Mesothelial cell of epicardium (in vitro differentiated cells): ENCODE measurements around the gene CTBP2. TPM values are rescaled to one million over a fixed set of nuclear protein-coding genes. Genes with fewer than 3 reads are reported as not detected.

Source experiments
- DNase-seq, 2 experiments: peaks; one replicate each; pipeline ENCODE4 v3.0.0; 2021; ENCODE audit warnings: low spot score in 2 of 2; ENCODE audit not compliant: unreplicated experiment in 2 of 2
- H3K27ac Mint-ChIP-seq: 2 replicates; pipeline ENCODE4 v1.8.0; 2021; ENCODE audit warnings: mixed read lengths
- H3K27me3 Mint-ChIP-seq: 2 replicates; pipeline ENCODE4 v1.8.0; 2021; ENCODE audit warnings: low read depth, mixed read lengths
- H3K36me3 Mint-ChIP-seq: 2 replicates; pipeline ENCODE4 v1.8.0; 2021; ENCODE audit warnings: mixed read lengths
- H3K4me1 Mint-ChIP-seq: 2 replicates; pipeline ENCODE4 v1.8.0; 2021; ENCODE audit warnings: mixed read lengths
- H3K4me3 Mint-ChIP-seq: 2 replicates; pipeline ENCODE4 v1.8.0; 2021; ENCODE audit warnings: mild to moderate bottlenecking, moderate library complexity, mixed read lengths
- H3K9me3 Mint-ChIP-seq: 2 replicates; pipeline ENCODE4 v1.8.0; 2021; ENCODE audit warnings: mixed read lengths
- total RNA-seq: library from RNA; stranded (reverse); gene quantifications from 3 replicates; pipeline ENCODE4 v1.2.1, GENCODE V29; 2021
- TF ChIP-seq, protein P1 (sequence below): fragments of 200-600 bp; sonication (generic); IDR thresholded peaks from one replicate; pipeline ENCODE4 v1.5.0; 2021; ENCODE audit warnings: antibody characterized with exemption; ENCODE audit not compliant: unreplicated experiment

Gene CTBP2
- total RNA-seq, 1 donor from 2014 or later: 122 TPM

GRCh38 chr10:125111118-125111727 is 49.1 kb downstream of the CTBP2 start:
- H3K27ac Mint-ChIP-seq: peak overlapping the region; percentile 43
- H3K4me1 Mint-ChIP-seq: peaks cover 8% of the 10 kb centered on the region

GRCh38 chr10:125107965-125108580 is 52.3 kb downstream of the CTBP2 start:
- TF ChIP-seq, protein P1, sequence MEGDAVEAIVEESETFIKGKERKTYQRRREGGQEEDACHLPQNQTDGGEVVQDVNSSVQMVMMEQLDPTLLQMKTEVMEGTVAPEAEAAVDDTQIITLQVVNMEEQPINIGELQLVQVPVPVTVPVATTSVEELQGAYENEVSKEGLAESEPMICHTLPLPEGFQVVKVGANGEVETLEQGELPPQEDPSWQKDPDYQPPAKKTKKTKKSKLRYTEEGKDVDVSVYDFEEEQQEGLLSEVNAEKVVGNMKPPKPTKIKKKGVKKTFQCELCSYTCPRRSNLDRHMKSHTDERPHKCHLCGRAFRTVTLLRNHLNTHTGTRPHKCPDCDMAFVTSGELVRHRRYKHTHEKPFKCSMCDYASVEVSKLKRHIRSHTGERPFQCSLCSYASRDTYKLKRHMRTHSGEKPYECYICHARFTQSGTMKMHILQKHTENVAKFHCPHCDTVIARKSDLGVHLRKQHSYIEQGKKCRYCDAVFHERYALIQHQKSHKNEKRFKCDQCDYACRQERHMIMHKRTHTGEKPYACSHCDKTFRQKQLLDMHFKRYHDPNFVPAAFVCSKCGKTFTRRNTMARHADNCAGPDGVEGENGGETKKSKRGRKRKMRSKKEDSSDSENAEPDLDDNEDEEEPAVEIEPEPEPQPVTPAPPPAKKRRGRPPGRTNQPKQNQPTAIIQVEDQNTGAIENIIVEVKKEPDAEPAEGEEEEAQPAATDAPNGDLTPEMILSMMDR: no peak
- Mint-ChIP-seq H3K9me3 (peaks cover 19% of the 10 kb centered on the region), H3K4me3 (no peak overlapping the region), H3K4me1 (peaks cover 8% of the 10 kb centered on the region), H3K27ac (no peak overlapping the region), H3K27me3 (no peaks in the 10 kb centered on the region), H3K36me3 (peaks cover 42% of the 10 kb centered on the region)
- DNase-seq: no peak

More at GRCh38 chr10:125111118-125111727, 49.1 kb downstream of the CTBP2 start:
- Mint-ChIP-seq H3K9me3 (peaks cover 19% of the 10 kb centered on the region), H3K27me3 (no peaks in the 10 kb centered on the region), H3K36me3 (peaks cover 38% of the 10 kb centered on the region), H3K4me3 (no peak overlapping the region)
- TF ChIP-seq, protein P1: no peak
- no peak for DNase-seq

DNA sequence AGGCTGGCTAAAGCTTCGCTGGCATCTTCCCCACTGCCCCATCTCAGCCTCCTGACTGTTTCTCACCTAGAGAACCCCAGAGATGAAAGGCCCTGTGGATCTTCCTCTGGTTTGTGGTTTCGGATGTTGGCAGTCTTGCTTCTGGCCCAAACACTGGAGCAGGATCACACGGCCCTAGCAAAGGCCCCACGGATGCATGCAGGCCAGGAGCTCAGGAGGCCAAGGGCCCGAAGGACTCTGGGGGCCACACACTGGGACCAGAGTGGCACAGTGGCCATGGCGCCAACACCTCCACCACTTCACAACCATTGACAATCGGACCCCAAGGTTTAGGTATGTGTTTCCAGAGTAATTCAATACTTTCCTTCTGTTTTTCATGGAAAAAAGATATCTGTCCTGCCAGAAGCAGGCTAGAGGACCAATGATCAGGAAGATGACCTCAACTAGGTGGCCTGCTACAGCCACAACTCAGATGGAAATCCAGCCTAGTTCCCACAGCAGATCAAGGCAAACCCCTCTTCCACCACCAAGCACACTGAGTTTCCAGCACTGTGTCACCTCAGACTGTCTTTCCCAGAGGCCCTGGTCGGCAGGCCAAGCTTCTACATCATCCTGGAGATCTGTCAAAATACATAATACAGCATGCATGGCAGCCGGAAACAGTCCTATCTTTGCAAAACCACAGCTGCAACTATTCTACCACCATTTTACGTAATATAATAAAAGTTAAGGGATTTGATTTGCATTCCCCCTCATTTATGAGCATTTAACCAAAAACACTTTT is 53.0 kb downstream of the CTBP2 start:
- no peak for DNase-seq
- TF ChIP-seq, protein P1: no peak
- H3K4me1 Mint-ChIP-seq: peaks cover 14% of the 10 kb centered on the region
- H3K9me3 Mint-ChIP-seq: peaks cover 19% of the 10 kb centered on the region
- H3K4me3 Mint-ChIP-seq: no peak overlapping the region
- no peaks in the 10 kb centered on the region for H3K27me3 Mint-ChIP-seq
- peaks cover 42% of the 10 kb centered on the region for H3K36me3 Mint-ChIP-seq
- no peak overlapping the region for H3K27ac Mint-ChIP-seq

DNA sequence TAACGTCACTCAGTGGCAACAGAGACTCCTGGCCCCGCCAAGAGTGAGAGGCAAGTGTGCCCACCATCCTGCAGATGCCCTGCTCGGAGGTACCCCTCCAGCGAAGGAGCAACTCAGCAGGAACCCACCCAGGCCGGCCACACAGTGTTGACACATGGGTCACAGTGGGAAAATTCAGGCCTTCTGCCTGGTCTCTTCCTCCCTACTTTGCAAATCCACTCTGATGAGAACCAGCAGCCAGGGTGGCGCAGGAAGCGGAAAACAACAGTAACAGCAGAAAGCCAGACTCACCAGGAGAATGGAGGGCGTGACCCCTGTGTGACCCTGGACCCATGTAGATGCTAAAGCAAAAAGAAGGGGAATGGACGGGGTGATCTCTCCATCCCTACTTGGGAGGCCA is 53.8 kb downstream of the CTBP2 start:
- peaks cover 46% of the 10 kb centered on the region for H3K36me3 Mint-ChIP-seq
- no peak for DNase-seq
- peaks cover 19% of the 10 kb centered on the region for H3K9me3 Mint-ChIP-seq
- H3K27ac Mint-ChIP-seq: no peak overlapping the region
- TF ChIP-seq, protein P1: no peak
- H3K27me3 Mint-ChIP-seq: no peaks in the 10 kb centered on the region
- no peak overlapping the region for H3K4me3 Mint-ChIP-seq
- peaks cover 19% of the 10 kb centered on the region for H3K4me1 Mint-ChIP-seq

DNA sequence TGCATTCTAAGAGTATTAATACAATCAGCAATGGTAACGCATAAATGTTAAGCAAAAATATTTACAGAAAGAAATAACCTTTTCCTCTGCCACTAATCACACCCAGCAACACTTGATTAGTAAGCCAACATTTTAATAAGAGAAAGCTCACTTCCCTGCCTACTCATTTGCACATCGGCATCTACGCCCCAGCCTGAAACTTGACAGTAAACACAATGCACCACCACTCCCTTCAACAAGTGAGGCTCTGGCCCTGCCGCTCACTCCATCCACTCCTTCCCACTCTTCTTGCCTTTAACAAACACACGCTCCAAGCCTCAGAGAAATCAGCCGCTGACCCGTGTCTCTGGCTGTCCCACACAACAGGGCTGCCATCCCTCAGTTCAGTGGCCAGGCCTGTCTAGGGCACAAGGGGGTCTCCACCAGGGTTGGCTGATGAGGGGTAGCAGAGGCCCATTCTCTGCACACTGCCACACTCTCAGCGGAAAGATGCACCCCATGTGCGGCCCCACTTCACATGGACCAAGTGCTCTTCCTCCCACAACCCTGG is 54.6 kb downstream of the CTBP2 start:
- no peaks in the 10 kb centered on the region for H3K27me3 Mint-ChIP-seq
- H3K36me3 Mint-ChIP-seq: peaks cover 46% of the 10 kb centered on the region

More for the DNA sequence above, 54.6 kb downstream of the CTBP2 start:
- TF ChIP-seq, protein P1: no peak
- no peak overlapping the region for H3K27ac Mint-ChIP-seq
- H3K4me3 Mint-ChIP-seq: no peak overlapping the region
- H3K4me1 Mint-ChIP-seq: peaks cover 18% of the 10 kb centered on the region
- no peak for DNase-seq
- H3K9me3 Mint-ChIP-seq: peaks cover 19% of the 10 kb centered on the region
